ENCODE measurements around the gene RNLS.
A peak's percentile ranks its signal among the peaks of the same experiment; 100 is the strongest.
"Not testable (repeated sequence)": the region's sequence is repeated elsewhere in the genome, so short reads cannot be mapped to it uniquely, and the experiment has no call there.

Gene RNLS

GRCh38 chr10:88383276-88383675 lies 199.8 kb downstream of the RNLS start:
- DNase-seq, result no peak

GRCh38 chr10:88382699-88383098 lies 200.4 kb downstream of the RNLS start:
- no peak for DNase-seq

GRCh38 chr10:88379575-88379974 lies 203.5 kb downstream of the RNLS start:
- DNase-seq, result peak; percentile 81

GRCh38 chr10:88377510-88377909 lies 205.6 kb downstream of the RNLS start:
- DNase-seq, result no peak

GRCh38 chr10:88374392-88375175 lies 208.5 kb downstream of the RNLS start:
- DNase-seq, result no peak

- no peak for DNase-seq
Measured at GRCh38 chr10:88372881-88373592, 210.1 kb downstream of the RNLS start.

- DNase-seq, result no peak
Measured at GRCh38 chr10:88372051-88372715, 210.9 kb downstream of the RNLS start.

- DNase-seq, result no peak
Measured at GRCh38 chr10:88370713-88371112, 212.4 kb downstream of the RNLS start.

GRCh38 chr10:88366772-88367171 lies 216.3 kb downstream of the RNLS start:
- DNase-seq, result no peak

GRCh38 chr10:88361995-88362807 lies 220.9 kb downstream of the RNLS start:
- no peak for DNase-seq

- peak; percentile 11 for DNase-seq
Measured at GRCh38 chr10:88361494-88361893, 221.6 kb downstream of the RNLS start.

- DNase-seq, result not testable (repeated sequence)
Measured at GRCh38 chr10:88355750-88356149, 227.4 kb downstream of the RNLS start.

GRCh38 chr10:88347597-88348304 lies 235.4 kb downstream of the RNLS start:
- DNase-seq, result no peak

GRCh38 chr10:88347022-88347421 lies 236.1 kb downstream of the RNLS start:
- DNase-seq, result peak; percentile 13

GRCh38 chr10:88346144-88346977 lies 236.8 kb downstream of the RNLS start:
- peak; percentile 5 for DNase-seq

- peak; percentile 8 for DNase-seq
Measured at GRCh38 chr10:88343761-88344484, 239.2 kb downstream of the RNLS start.

- DNase-seq, result no peak
Measured at GRCh38 chr10:88342733-88343310, 240.3 kb downstream of the RNLS start.

GRCh38 chr10:88337134-88337533 lies 246.0 kb downstream of the RNLS start:
- no peak for DNase-seq

GRCh38 chr10:88336334-88336733 lies 246.8 kb downstream of the RNLS start:
- DNase-seq, result no peak

- no peak for DNase-seq
Measured at GRCh38 chr10:88333248-88333630, 249.9 kb downstream of the RNLS start.
